ENCODE measurements around the gene ARFGAP3.

ARFGAP3 gene

DNA sequence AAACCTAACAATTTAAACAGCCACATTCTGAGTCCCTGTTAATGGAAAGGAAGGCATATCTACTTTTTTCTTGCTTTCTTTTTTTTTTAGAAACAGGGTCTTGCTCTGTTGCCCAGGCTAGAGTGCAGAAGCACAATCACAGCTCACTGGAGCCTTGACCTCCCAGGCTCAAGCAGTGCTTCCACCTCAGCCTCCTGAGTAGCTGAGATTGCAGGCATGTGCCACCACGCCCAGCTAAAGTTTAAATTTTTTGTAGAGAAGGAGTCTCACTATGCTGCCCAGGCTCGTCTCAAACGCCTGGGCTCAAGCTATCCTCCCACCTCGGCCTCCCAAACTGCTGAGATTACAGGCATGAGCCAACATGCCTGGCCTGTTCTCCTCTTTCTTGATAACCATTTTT lies 25.4 kb downstream of the ARFGAP3 start:
- no peak overlapping the region for H3K4me3 ChIP-seq (ENCODE audit: low read depth, low read length)
- DNase-seq (ENCODE audit: low read depth): no peak
- in situ Hi-C loops (cut with HindIII; ENCODE audit: low sequenced_read_pairs): no loop called here
- TF ChIP-seq CTCF (IDR thresholded peaks at IDR 0.05; ENCODE audit: low read depth, low read length, missing control alignments): no peak

- no peak overlapping the region for H3K4me3 ChIP-seq (ENCODE audit: low read depth, low read length)
- no peak for TF ChIP-seq CTCF (IDR thresholded peaks at IDR 0.05; ENCODE audit: low read depth, low read length, missing control alignments)
- in situ Hi-C loops (cut with HindIII; ENCODE audit: low sequenced_read_pairs): no loop called here
- no peak for DNase-seq (ENCODE audit: low read depth)
Measured at GRCh38 chr22:42830161-42830560, 26.9 kb downstream of the ARFGAP3 start.

- no peak overlapping the region for H3K4me3 ChIP-seq (ENCODE audit: low read depth, low read length)
- DNase-seq (ENCODE audit: low read depth): no peak
- in situ Hi-C loops (cut with HindIII; ENCODE audit: low sequenced_read_pairs): no loop called here
- TF ChIP-seq CTCF (IDR thresholded peaks at IDR 0.05; ENCODE audit: low read depth, low read length, missing control alignments): no peak
Measured at GRCh38 chr22:42829302-42829701, 27.8 kb downstream of the ARFGAP3 start.

DNA sequence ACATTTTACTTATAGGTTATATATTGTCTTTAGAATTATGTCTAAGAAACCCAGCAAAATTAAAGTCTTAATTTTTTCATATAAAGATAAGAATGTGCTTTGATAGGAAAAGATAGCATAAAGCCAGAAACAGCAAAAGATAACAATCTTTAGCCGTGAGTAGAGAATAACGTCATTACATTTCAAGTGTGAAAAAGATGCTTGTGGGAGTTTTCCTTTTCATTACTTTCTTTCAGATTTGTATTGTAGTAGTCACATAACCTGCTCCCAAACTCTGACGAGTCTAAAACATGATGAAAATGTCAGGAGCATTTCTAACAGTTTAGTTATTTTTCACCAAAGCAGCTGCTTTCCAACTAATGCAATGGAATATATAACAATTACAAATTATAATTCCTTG lies 31.3 kb downstream of the ARFGAP3 start:
- no peak for DNase-seq (ENCODE audit: low read depth)
- no peak overlapping the region for H3K4me3 ChIP-seq (ENCODE audit: low read depth, low read length)
- in situ Hi-C loops (cut with HindIII; ENCODE audit: low sequenced_read_pairs): no loop called here
- no peak for TF ChIP-seq CTCF (IDR thresholded peaks at IDR 0.05; ENCODE audit: low read depth, low read length, missing control alignments)

DNA sequence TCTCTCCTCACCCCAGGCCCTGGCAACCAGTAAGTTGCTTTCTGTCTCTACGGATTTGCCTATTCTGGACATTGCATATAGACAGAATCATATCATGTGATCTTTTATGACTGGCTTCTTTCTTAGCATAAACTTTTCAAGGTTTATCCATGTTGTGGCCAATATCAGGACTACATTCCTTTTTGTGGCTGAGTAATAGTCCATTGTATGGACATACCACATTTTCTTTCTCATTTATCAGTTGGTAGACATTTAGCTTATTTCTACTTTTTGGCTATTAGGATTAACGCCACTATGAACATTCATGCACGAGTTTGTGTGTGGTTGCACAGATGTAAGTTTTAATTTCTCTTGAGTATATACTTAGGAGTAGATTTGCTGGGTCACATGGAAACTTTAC lies 35.7 kb downstream of the ARFGAP3 start:
- DNase-seq (ENCODE audit: low read depth): no peak
- no peak overlapping the region for H3K4me3 ChIP-seq (ENCODE audit: low read depth, low read length)
- in situ Hi-C loops (cut with HindIII; ENCODE audit: low sequenced_read_pairs): no loop called here
- no peak for TF ChIP-seq CTCF (IDR thresholded peaks at IDR 0.05; ENCODE audit: low read depth, low read length, missing control alignments)

- peak; percentile 43 for TF ChIP-seq CTCF (IDR thresholded peaks at IDR 0.05; ENCODE audit: low read depth, low read length, missing control alignments)
- in situ Hi-C loops (cut with HindIII; ENCODE audit: low sequenced_read_pairs): no loop called here
- no peak overlapping the region for H3K4me3 ChIP-seq (ENCODE audit: low read depth, low read length)
- peak; percentile 55 for DNase-seq (ENCODE audit: low read depth)
Measured at GRCh38 chr22:42820045-42820763, 36.9 kb downstream of the ARFGAP3 start.

All from astrocyte of the cerebellum (primary cell).